Measurements from ENCODE around the gene CPE.

CPE gene

GRCh38 chr4:165343353-165344191 lies 35.2 kb upstream of the CPE start:
- no peak overlapping the region for H3K27ac ChIP-seq (ENCODE audit: insufficient read depth, low read length, poor library complexity, severe bottlenecking)
- H3K36me3 ChIP-seq (ENCODE audit: control insufficient read depth, insufficient read depth, low read length): peaks cover 15% of the 10 kb centered on the region
- no peak for DNase-seq
- H3K4me3 ChIP-seq (ENCODE audit: insufficient read depth, low read depth, low read length, poor library complexity, severe bottlenecking): no peak overlapping the region
- no peaks in the 10 kb centered on the region for H3K9me3 ChIP-seq (ENCODE audit: control insufficient read depth, low read length)
- no peaks in the 10 kb centered on the region for H3K27me3 ChIP-seq (replicated peaks; ENCODE audit: control insufficient read depth, insufficient read depth, low read length, poor library complexity, severe bottlenecking)
- no peaks in the 10 kb centered on the region for H3K4me1 ChIP-seq (ENCODE audit: control insufficient read depth, insufficient read depth, low read length, poor library complexity, severe bottlenecking)

GRCh38 chr4:165345666-165346417 lies 33.0 kb upstream of the CPE start:
- Histone ChIP-seq H3K27ac (ENCODE audit: insufficient read depth, low read length, poor library complexity, severe bottlenecking) (no peak overlapping the region), H3K9me3 (ENCODE audit: control insufficient read depth, low read length) (no peaks in the 10 kb centered on the region), H3K4me1 (ENCODE audit: control insufficient read depth, insufficient read depth, low read length, poor library complexity, severe bottlenecking) (no peaks in the 10 kb centered on the region), H3K27me3 (replicated peaks; ENCODE audit: control insufficient read depth, insufficient read depth, low read length, poor library complexity, severe bottlenecking) (no peaks in the 10 kb centered on the region), H3K4me3 (ENCODE audit: insufficient read depth, low read depth, low read length, poor library complexity, severe bottlenecking) (no peak overlapping the region), H3K36me3 (ENCODE audit: control insufficient read depth, insufficient read depth, low read length) (peaks cover 5% of the 10 kb centered on the region)
- no peak for DNase-seq

DNA sequence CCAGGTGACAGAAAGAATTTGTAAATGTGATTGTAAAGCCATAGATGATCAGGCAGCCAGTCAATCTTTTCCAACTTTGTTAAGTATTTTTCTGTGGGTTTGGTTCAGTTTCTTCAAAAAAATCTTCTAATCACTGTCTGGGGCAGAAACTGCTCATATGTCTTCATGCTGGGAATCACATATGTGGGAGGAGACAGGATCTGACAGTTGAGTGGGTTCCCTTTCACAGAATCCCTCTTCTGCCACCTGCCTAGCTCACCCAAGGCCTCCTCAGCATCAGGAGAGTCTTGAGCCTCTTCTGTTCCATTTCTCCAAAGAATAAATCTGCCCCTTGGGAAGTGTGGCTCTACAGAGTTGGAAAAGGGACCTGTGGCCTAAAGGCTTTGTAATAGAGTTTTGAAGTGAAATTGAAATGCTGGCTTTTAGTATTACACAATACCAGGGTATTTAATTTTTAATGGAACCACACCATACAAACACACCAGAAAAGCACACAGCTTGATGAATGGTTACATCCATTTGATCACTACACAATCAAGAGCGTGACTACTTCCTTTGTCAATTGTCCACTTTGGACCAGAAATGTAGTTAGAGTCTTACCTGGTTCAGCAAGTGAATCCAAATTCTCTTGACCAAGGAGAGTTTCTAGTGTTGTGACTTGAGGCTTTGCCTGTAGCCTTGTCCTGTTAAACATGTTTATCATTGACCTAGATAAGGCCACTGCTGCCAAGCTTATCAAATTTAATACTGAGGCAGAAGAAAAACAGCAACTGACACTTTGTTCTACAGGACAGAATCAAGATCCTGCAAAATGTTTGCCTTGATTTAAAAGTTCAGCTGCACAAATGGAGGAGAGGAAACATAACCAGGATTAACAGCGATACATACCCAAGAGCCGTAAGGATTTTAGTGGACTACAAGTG lies 30.9 kb upstream of the CPE start:
- H3K4me3 ChIP-seq (ENCODE audit: insufficient read depth, low read depth, low read length, poor library complexity, severe bottlenecking): no peak overlapping the region
- no peaks in the 10 kb centered on the region for H3K27me3 ChIP-seq (replicated peaks; ENCODE audit: control insufficient read depth, insufficient read depth, low read length, poor library complexity, severe bottlenecking)
- H3K36me3 ChIP-seq (ENCODE audit: control insufficient read depth, insufficient read depth, low read length): no peaks in the 10 kb centered on the region
- H3K4me1 ChIP-seq (ENCODE audit: control insufficient read depth, insufficient read depth, low read length, poor library complexity, severe bottlenecking): no peaks in the 10 kb centered on the region
- H3K9me3 ChIP-seq (ENCODE audit: control insufficient read depth, low read length): no peaks in the 10 kb centered on the region
- no peak overlapping the region for H3K27ac ChIP-seq (ENCODE audit: insufficient read depth, low read length, poor library complexity, severe bottlenecking)
- no peak for DNase-seq

DNA sequence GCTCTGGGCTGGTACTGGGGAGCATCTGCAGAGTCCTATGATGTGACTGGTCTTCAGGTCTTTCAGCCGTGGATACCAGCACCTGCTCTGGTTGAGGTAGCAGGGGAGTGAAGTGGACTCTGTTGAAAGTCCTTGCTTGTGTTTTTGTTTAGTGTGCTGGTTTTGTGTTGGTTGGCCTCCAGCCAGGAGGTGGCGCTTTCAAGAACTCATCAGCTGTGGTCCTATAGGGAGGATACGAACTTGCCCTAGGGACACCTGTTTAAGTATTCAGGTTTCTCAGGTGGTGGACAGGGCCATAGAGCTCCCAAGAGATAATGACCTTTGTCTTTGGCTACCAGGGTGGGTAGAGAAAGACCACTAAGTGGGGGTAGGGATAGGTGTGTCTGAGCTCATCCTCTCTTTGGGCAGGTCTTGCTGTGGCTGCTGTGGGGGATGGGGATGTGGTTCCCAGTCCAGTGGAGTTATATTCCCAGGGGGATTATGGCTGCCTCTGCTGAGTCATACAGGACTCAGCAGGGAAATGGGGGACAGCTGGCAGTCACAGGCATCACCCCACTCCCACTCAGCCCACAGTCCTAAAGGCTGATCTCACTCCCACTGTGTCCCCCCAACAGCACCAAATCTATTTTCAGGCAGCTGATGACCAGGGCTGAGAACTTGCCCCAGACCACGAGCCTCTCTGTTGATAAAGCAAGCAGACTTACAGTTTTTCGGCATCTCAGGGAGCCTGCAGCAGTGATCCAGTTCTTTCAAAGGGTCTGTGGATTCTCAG lies 27.3 kb upstream of the CPE start:
- no peak overlapping the region for H3K27ac ChIP-seq (ENCODE audit: insufficient read depth, low read length, poor library complexity, severe bottlenecking)
- H3K4me3 ChIP-seq (ENCODE audit: insufficient read depth, low read depth, low read length, poor library complexity, severe bottlenecking): no peak overlapping the region
- H3K9me3 ChIP-seq (ENCODE audit: control insufficient read depth, low read length): no peaks in the 10 kb centered on the region
- no peaks in the 10 kb centered on the region for H3K27me3 ChIP-seq (replicated peaks; ENCODE audit: control insufficient read depth, insufficient read depth, low read length, poor library complexity, severe bottlenecking)
- DNase-seq: no peak
- H3K36me3 ChIP-seq (ENCODE audit: control insufficient read depth, insufficient read depth, low read length): no peaks in the 10 kb centered on the region
- no peaks in the 10 kb centered on the region for H3K4me1 ChIP-seq (ENCODE audit: control insufficient read depth, insufficient read depth, low read length, poor library complexity, severe bottlenecking)

DNA sequence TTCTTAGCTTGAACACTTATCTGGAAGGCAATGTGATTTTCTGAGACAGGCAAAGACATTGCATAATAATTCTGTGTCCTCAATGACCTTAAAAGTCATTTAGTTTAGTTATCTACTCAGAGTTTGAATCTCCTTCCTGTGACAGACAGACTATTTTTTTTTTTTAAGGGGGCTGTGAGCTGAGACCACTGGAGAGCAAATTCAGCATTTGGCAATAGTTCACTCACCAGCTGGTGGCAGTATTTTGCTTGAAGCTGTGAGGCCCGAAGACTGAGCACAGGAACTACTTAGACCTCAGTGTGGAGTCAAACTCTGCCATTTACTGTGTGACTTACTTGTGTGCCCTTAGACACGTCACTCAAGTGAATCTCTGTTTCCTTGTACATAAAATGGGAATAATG lies 22.9 kb upstream of the CPE start:
- H3K27ac ChIP-seq (ENCODE audit: insufficient read depth, low read length, poor library complexity, severe bottlenecking): no peak overlapping the region
- no peak overlapping the region for H3K4me3 ChIP-seq (ENCODE audit: insufficient read depth, low read depth, low read length, poor library complexity, severe bottlenecking)
- H3K4me1 ChIP-seq (ENCODE audit: control insufficient read depth, insufficient read depth, low read length, poor library complexity, severe bottlenecking): no peaks in the 10 kb centered on the region
- no peaks in the 10 kb centered on the region for H3K27me3 ChIP-seq (replicated peaks; ENCODE audit: control insufficient read depth, insufficient read depth, low read length, poor library complexity, severe bottlenecking)
- DNase-seq: no peak
- H3K9me3 ChIP-seq (ENCODE audit: control insufficient read depth, low read length): no peaks in the 10 kb centered on the region
- H3K36me3 ChIP-seq (ENCODE audit: control insufficient read depth, insufficient read depth, low read length): no peaks in the 10 kb centered on the region

GRCh38 chr4:165359506-165359905 lies 19.3 kb upstream of the CPE start:
- no peaks in the 10 kb centered on the region for H3K27me3 ChIP-seq (replicated peaks; ENCODE audit: control insufficient read depth, insufficient read depth, low read length, poor library complexity, severe bottlenecking)
- no peaks in the 10 kb centered on the region for H3K9me3 ChIP-seq (ENCODE audit: control insufficient read depth, low read length)
- H3K27ac ChIP-seq (ENCODE audit: insufficient read depth, low read length, poor library complexity, severe bottlenecking): no peak overlapping the region
- no peaks in the 10 kb centered on the region for H3K36me3 ChIP-seq (ENCODE audit: control insufficient read depth, insufficient read depth, low read length)
- no peak overlapping the region for H3K4me3 ChIP-seq (ENCODE audit: insufficient read depth, low read depth, low read length, poor library complexity, severe bottlenecking)
- DNase-seq: no peak
- H3K4me1 ChIP-seq (ENCODE audit: control insufficient read depth, insufficient read depth, low read length, poor library complexity, severe bottlenecking): no peaks in the 10 kb centered on the region

- no peaks in the 10 kb centered on the region for H3K4me1 ChIP-seq (ENCODE audit: control insufficient read depth, insufficient read depth, low read length, poor library complexity, severe bottlenecking)
- no peaks in the 10 kb centered on the region for H3K9me3 ChIP-seq (ENCODE audit: control insufficient read depth, low read length)
- H3K27ac ChIP-seq (ENCODE audit: insufficient read depth, low read length, poor library complexity, severe bottlenecking): no peak overlapping the region
- no peaks in the 10 kb centered on the region for H3K36me3 ChIP-seq (ENCODE audit: control insufficient read depth, insufficient read depth, low read length)
- DNase-seq: no peak
- H3K4me3 ChIP-seq (ENCODE audit: insufficient read depth, low read depth, low read length, poor library complexity, severe bottlenecking): no peak overlapping the region
- no peaks in the 10 kb centered on the region for H3K27me3 ChIP-seq (replicated peaks; ENCODE audit: control insufficient read depth, insufficient read depth, low read length, poor library complexity, severe bottlenecking)
Observed at GRCh38 chr4:165360041-165360695, 18.6 kb upstream of the CPE start.

- H3K9me3 ChIP-seq (ENCODE audit: control insufficient read depth, low read length): no peaks in the 10 kb centered on the region
- H3K36me3 ChIP-seq (ENCODE audit: control insufficient read depth, insufficient read depth, low read length): no peaks in the 10 kb centered on the region
- H3K27me3 ChIP-seq (replicated peaks; ENCODE audit: control insufficient read depth, insufficient read depth, low read length, poor library complexity, severe bottlenecking): no peaks in the 10 kb centered on the region
- no peak for DNase-seq
- no peak overlapping the region for H3K27ac ChIP-seq (ENCODE audit: insufficient read depth, low read length, poor library complexity, severe bottlenecking)
- H3K4me3 ChIP-seq (ENCODE audit: insufficient read depth, low read depth, low read length, poor library complexity, severe bottlenecking): no peak overlapping the region
- no peaks in the 10 kb centered on the region for H3K4me1 ChIP-seq (ENCODE audit: control insufficient read depth, insufficient read depth, low read length, poor library complexity, severe bottlenecking)
Observed at GRCh38 chr4:165360985-165361670, 17.7 kb upstream of the CPE start.
